Esophagus muscularis mucosa (tissue), 4 donors: ENCODE measurements around the gene ULK2. TPM values are rescaled to one million over a fixed set of nuclear protein-coding genes. Genes with fewer than 3 reads are reported as not detected.

Experiments used
- DNase-seq: peaks from one replicate; pipeline ENCODE4 v3.0.0-alpha.2; 2017; ENCODE audit errors: extremely low spot score
- H3K27ac ChIP-seq, 4 donors: fragments of 200-600 bp; sonication (generic); replicated peaks in 1 of 4; 1 replicate in 3 of 4; 2 replicates in 1 of 4; pipeline ENCODE4 v1.5.1; 2016 to 2019; ENCODE audit warnings: mild to moderate bottlenecking in 1 of 4
- H3K27me3 ChIP-seq, 4 donors: fragments of 200-600 bp; sonication (generic); one replicate each; pipeline versions ENCODE4 v1.5.1 to v1.6.0; 2016 to 2019
- H3K36me3 ChIP-seq, 4 donors: fragments of 200-600 bp; sonication (generic); one replicate each; pipeline ENCODE4 v1.5.1; 2016 to 2019
- H3K4me1 ChIP-seq, 4 donors: fragments of 200-600 bp; sonication (generic); one replicate each; pipeline ENCODE4 v1.5.1; 2016 to 2019
- H3K4me3 ChIP-seq, 4 donors: fragments of 200-600 bp; sonication (generic); 1 replicate in 2 of 4; 2 replicates in 2 of 4; pipeline ENCODE4 v1.5.1; 2016 to 2019; ENCODE audit warnings: mild to moderate bottlenecking in 4 of 4, moderate library complexity in 1 of 4
- H3K9me3 ChIP-seq, 4 donors: fragments of 200-600 bp; sonication (generic); 1 replicate in 3 of 4; 2 replicates in 1 of 4; pipeline ENCODE4 v1.5.1; 2016 to 2019
- EP300 ChIP-seq: sonication (generic); formaldehyde crosslinking; IDR thresholded peaks from one replicate; pipeline ENCODE4 v1.6.1; 2017; ENCODE audit warnings: antibody characterized with exemption
- POLR2A ChIP-seq: fragments of 450-650 bp; IDR thresholded peaks from one replicate; pipeline ENCODE4 v1.6.1; 2017; ENCODE audit warnings: antibody characterized with exemption, moderate library complexity, mild to moderate bottlenecking, low read depth
- POLR2AphosphoS5 ChIP-seq, 2 donors: sonication (generic); formaldehyde crosslinking; IDR thresholded peaks; one replicate each; pipeline ENCODE4 v1.6.1; 2017; ENCODE audit warnings: antibody characterized with exemption in 2 of 2
- WGBS: methylation state at CpG from one replicate; pipeline ENCODE4 v1.1.5; 2018; 5-methylcytosine and 5-hydroxymethylcytosine counted together
- intact Hi-C: fragments of 100-400 bp; cut with DNase I; formaldehyde crosslinking; loops from one replicate; pipeline ENCODE4 v1.15.1; 2023
- total RNA-seq, 4 donors: library from RNA; depleted of rRNA; stranded (reverse); fragments of >200 nt; gene quantifications; one replicate each; pipeline versions ENCODE4 v1.1.0 to v1.2.1, GENCODE V29; 2016
- TF ChIP-seq, protein P1 (sequence below), 3 experiments: fragments of 200-600 bp in 2 of 3; fragments of 450-650 bp in 1 of 3; sonication (generic) in 2 of 3; IDR thresholded peaks; one replicate each; pipeline ENCODE4 v1.5.1; 2017 to 2019; ENCODE audit warnings: antibody characterized with exemption in 3 of 3, mild to moderate bottlenecking in 2 of 3, moderate library complexity in 1 of 3

Gene ULK2
- total RNA-seq, 4 donors from 2014 or later, result 27.8 to 59.0 (median 43.1) TPM

DNA sequence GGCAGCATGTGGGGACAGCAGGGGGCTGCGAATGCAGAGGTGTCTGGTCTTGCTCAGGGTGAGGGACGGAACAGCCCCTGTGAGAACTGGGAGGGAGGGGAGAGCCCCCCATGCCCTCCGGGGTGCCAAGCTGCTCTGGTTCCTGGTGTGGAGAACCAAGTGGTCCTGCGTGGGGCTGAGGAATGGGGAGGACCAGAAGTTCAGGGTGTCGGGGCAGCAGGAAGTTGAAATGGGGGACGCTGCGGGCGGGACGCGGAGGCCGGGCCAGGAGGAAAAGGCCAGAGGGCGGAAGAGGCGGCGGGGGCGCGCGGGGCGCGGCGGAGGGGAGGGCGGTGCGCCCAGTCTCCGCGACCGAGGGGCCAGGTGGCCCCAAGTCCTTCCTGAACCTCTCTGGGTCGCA, 123.2 kb downstream of the ULK2 start:
- Histone ChIP-seq H3K27me3 (peaks cover 0 to 16% (median 0%) of the 10 kb centered on the region in 4 donors), H3K4me1 (peaks cover 9 to 20% (median 15%) of the 10 kb centered on the region in 4 donors), H3K9me3 (no peaks in the 10 kb centered on the region), H3K4me3 (peak overlapping the region; percentile 58 to 73 (median 64)), H3K36me3 (no peaks in the 10 kb centered on the region), H3K27ac (peak overlapping the region in 3 of 4 donors; percentile 40 to 58 (median 54))
- TF ChIP-seq POLR2AphosphoS5 (IDR thresholded peaks at IDR 0.05), result no peak
- TF ChIP-seq, protein P1, sequence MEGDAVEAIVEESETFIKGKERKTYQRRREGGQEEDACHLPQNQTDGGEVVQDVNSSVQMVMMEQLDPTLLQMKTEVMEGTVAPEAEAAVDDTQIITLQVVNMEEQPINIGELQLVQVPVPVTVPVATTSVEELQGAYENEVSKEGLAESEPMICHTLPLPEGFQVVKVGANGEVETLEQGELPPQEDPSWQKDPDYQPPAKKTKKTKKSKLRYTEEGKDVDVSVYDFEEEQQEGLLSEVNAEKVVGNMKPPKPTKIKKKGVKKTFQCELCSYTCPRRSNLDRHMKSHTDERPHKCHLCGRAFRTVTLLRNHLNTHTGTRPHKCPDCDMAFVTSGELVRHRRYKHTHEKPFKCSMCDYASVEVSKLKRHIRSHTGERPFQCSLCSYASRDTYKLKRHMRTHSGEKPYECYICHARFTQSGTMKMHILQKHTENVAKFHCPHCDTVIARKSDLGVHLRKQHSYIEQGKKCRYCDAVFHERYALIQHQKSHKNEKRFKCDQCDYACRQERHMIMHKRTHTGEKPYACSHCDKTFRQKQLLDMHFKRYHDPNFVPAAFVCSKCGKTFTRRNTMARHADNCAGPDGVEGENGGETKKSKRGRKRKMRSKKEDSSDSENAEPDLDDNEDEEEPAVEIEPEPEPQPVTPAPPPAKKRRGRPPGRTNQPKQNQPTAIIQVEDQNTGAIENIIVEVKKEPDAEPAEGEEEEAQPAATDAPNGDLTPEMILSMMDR (IDR thresholded peaks at IDR 0.05), result no peak
- no peak for TF ChIP-seq EP300
- no peak for TF ChIP-seq POLR2A
- WGBS, result 8% methylated on average over 24 of the region's 26 CpGs
- intact Hi-C loops, result no loop called here
- no peak for DNase-seq

DNA sequence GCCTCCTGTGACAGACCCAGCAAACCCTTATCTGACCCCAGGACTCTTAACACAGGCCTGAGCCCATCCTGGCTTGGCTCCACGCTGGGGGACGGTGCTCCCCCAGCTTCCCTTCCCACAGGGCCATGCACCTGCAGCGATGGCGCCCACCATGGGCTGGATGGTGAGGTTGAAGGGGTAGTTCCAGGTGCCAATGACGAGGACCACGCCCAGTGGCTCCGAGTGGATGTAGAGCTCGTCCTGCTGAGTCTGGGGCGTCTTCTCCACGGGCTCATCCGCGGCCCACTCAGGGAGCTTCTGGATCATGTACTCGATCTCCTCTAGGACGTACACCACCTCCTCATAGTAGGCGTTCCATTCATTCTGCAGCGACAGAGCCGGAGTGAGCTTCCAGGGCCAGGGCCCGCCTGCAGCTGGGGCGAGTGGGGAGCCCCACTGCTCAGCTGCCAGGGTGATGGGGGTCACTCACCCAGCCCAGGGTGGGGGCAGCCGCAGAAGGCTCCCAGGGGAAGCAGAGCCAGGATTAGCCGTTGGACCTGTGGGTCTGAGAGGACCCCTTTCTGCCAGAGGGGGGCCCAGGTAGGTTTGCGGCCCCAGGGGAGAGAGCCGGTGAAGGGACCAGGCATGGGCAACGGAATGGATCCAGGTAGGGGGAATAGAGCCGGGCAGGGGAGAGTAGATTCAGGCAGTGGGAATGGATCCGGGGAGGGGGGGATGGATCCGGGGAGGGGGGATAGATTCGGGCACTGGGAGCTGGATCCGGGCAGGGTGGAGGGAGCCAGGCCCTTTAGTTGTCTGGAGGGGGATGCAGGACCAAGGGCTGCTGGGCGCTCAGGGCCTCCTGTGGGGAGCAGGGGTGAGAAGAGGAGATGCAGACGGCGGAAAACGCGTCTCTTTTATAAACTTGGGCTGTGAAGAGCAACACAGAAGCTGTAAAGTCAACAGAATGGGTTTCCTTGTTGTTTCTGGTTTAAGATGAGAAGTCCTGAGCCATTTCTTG, 124.3 kb downstream of the ULK2 start:
- TF ChIP-seq POLR2AphosphoS5 (IDR thresholded peaks at IDR 0.05) (no peak), EP300 (no peak), POLR2A (no peak)
- TF ChIP-seq, protein P1 (IDR thresholded peaks at IDR 0.05), result no peak
- no peak overlapping the region for H3K4me3 ChIP-seq
- no peaks in the 10 kb centered on the region for H3K9me3 ChIP-seq
- H3K27ac ChIP-seq, result no peak overlapping the region
- H3K27me3 ChIP-seq, result peaks cover 0 to 9% (median 0%) of the 10 kb centered on the region in 4 donors
- H3K36me3 ChIP-seq, result no peaks in the 10 kb centered on the region
- 96% methylated on average over 21 of the region's 34 CpGs for WGBS
- intact Hi-C loops, result no loop called here
- H3K4me1 ChIP-seq, result peaks cover 9 to 17% (median 15%) of the 10 kb centered on the region in 4 donors
- DNase-seq, result no peak

DNA sequence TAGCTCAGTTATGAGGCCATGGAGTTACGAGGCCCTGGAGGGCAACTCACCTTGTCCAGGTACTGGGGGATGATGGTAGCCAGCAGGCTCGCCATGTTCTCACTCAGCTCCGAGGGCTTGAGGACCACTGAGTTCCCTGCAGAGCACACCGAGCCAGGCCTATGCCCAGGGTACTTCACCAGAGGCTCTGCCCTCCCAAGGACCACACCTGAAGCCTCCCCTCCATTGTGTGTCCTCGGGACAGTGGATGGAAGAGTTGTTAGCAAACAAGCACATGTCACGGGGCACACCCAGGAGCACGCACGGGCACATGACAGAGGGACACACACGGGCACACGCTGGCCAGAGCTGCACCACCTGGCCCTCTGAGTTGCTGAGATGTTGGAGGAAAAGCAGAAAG, 125.2 kb downstream of the ULK2 start:
- no peak overlapping the region for H3K27ac ChIP-seq
- no peak for TF ChIP-seq EP300
- no peak for TF ChIP-seq POLR2AphosphoS5 (IDR thresholded peaks at IDR 0.05)
- no peak for TF ChIP-seq POLR2A
- TF ChIP-seq, protein P1 (IDR thresholded peaks at IDR 0.05), result no peak
- no peaks in the 10 kb centered on the region for H3K36me3 ChIP-seq
- H3K4me1 ChIP-seq, result peaks cover 9 to 17% (median 15%) of the 10 kb centered on the region in 4 donors
- WGBS, result 93% methylated on average over 6 of the region's 10 CpGs
- DNase-seq, result no peak
- H3K27me3 ChIP-seq, result peaks cover 0 to 1% (median 0%) of the 10 kb centered on the region in 4 donors
- H3K9me3 ChIP-seq, result no peaks in the 10 kb centered on the region
- intact Hi-C loops, result no loop called here
- H3K4me3 ChIP-seq, result no peak overlapping the region

DNA sequence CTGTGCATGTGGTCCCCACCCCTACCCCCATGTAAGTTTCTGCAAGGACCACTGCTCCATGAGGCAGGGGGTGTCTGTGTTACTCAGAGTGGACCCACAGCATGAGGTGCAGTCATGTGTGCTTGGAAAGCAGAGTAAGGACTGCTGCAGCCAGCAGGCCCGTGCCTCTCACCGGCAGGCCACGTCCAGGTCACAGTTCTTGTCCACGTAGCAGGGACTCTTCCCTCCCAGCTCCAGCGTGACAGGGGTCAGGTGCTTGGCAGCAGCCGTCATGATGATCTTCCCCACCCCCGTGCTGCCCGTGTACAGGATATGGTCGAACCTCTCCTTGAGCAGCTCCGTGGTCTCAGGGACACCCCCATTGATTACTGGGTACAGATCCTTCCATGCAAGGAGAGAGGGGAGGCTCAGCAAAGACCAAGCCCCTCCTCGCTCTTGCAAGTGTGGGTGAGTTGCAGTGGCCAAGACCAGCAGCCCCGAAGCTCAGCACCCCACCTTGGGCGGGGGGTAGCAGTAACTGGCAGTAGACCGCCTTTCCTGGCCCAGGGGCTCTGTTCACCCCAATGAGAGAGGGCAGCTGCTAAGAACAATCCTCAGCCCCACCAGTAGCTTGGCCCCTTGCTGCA, 125.8 kb downstream of the ULK2 start:
- no peak overlapping the region for H3K4me3 ChIP-seq
- no peak for DNase-seq
- H3K27me3 ChIP-seq, result no peaks in the 10 kb centered on the region
- no peaks in the 10 kb centered on the region for H3K9me3 ChIP-seq
- no peaks in the 10 kb centered on the region for H3K36me3 ChIP-seq
- no peak overlapping the region for H3K27ac ChIP-seq
- peaks cover 9 to 17% (median 15%) of the 10 kb centered on the region in 4 donors for H3K4me1 ChIP-seq
- WGBS, result 79% methylated on average over 9 of the region's 14 CpGs
- intact Hi-C loops, result no loop called here
- TF ChIP-seq POLR2AphosphoS5 (IDR thresholded peaks at IDR 0.05), result no peak
- no peak for TF ChIP-seq EP300
- no peak for TF ChIP-seq POLR2A
- TF ChIP-seq, protein P1 (IDR thresholded peaks at IDR 0.05), result no peak
